HUES64 (cell line): ENCODE measurements around the gene GNAT1.

Experiments used
- H3K27ac ChIP-seq: 2 replicates; pipeline ENCODE4 v1.7.0; 2013; ENCODE audit warnings: low read depth, low read length, inconsistent platforms
- H3K27me3 ChIP-seq: 2 replicates; pipeline ENCODE4 v1.6.1; 2013; ENCODE audit warnings: mild to moderate bottlenecking, low read length; ENCODE audit not compliant: insufficient read depth
- H3K36me3 ChIP-seq: 2 replicates; pipeline ENCODE4 v1.6.1; 2013; ENCODE audit warnings: mild to moderate bottlenecking, low read length; ENCODE audit not compliant: insufficient read depth
- H3K4me1 ChIP-seq: 2 replicates; pipeline ENCODE4 v1.6.1; 2013; ENCODE audit warnings: mild to moderate bottlenecking, low read length, moderate library complexity; ENCODE audit not compliant: insufficient read depth
- H3K4me3 ChIP-seq: 2 replicates; pipeline ENCODE4 v1.5.1; 2013; ENCODE audit warnings: mild to moderate bottlenecking, low read length, moderate library complexity
- H3K9ac ChIP-seq: 2 replicates; pipeline ENCODE4 v1.6.1; 2013; ENCODE audit warnings: mild to moderate bottlenecking, low read depth, low read length
- H3K9me3 ChIP-seq: 2 replicates; pipeline ENCODE4 v1.6.1; 2013; ENCODE audit warnings: low read depth, low read length; ENCODE audit not compliant: insufficient read depth
- WGBS: fragments of 150-250, 120-280 bp; methylation state at CpG from one replicate; pipeline ENCODE4 v1.1.7; 2013; ENCODE audit warnings: missing lambda C conversion rate; 5-methylcytosine and 5-hydroxymethylcytosine counted together

GNAT1 gene

GRCh38 chr3:50163572-50164455, 27.6 kb upstream of the GNAT1 start:
- no peak overlapping the region for H3K4me3 ChIP-seq
- WGBS: 93% methylated on average over 8 of the region's 8 CpGs
- no peak overlapping the region for H3K9ac ChIP-seq
- no peak overlapping the region for H3K27ac ChIP-seq
- H3K9me3 ChIP-seq: no peaks in the 10 kb centered on the region
- peaks cover 45% of the 10 kb centered on the region for H3K36me3 ChIP-seq
- H3K27me3 ChIP-seq: no peaks in the 10 kb centered on the region
- H3K4me1 ChIP-seq: peaks cover 30% of the 10 kb centered on the region

- Histone ChIP-seq H3K9ac (no peak overlapping the region), H3K27ac (no peak overlapping the region)
Measured at GRCh38 chr3:50164481-50164880, 26.9 kb upstream of the GNAT1 start.

GRCh38 chr3:50164984-50165909, 26.2 kb upstream of the GNAT1 start:
- peaks cover 32% of the 10 kb centered on the region for H3K36me3 ChIP-seq
- no peaks in the 10 kb centered on the region for H3K27me3 ChIP-seq
- no peaks in the 10 kb centered on the region for H3K9me3 ChIP-seq
- H3K27ac ChIP-seq: 0 out of 2 replicates have a peak overlapping the region, but pooled peaks have one; percentile 24
- H3K4me1 ChIP-seq: peaks cover 23% of the 10 kb centered on the region
- H3K4me3 ChIP-seq: no peak overlapping the region
- 70% methylated on average over 7 of the region's 7 CpGs for WGBS
- no peak overlapping the region for H3K9ac ChIP-seq

More at GRCh38 chr3:50164481-50164880, 26.9 kb upstream of the GNAT1 start:
- H3K9me3 ChIP-seq: no peaks in the 10 kb centered on the region
- no peak overlapping the region for H3K4me3 ChIP-seq
- no peaks in the 10 kb centered on the region for H3K27me3 ChIP-seq
- peaks cover 25% of the 10 kb centered on the region for H3K4me1 ChIP-seq
- peaks cover 39% of the 10 kb centered on the region for H3K36me3 ChIP-seq
- WGBS: 75% methylated on average over 1 of the region's 1 CpG

- 51% methylated on average over 15 of the region's 15 CpGs for WGBS
- Histone ChIP-seq H3K4me3 (no peak overlapping the region), H3K27me3 (no peaks in the 10 kb centered on the region), H3K9me3 (no peaks in the 10 kb centered on the region), H3K9ac (no peak overlapping the region), H3K27ac (peak overlapping the region; percentile 33; the same call in 1 of the 2 replicates), H3K4me1 (peaks cover 23% of the 10 kb centered on the region), H3K36me3 (peaks cover 24% of the 10 kb centered on the region)
Measured at GRCh38 chr3:50165910-50166538, 25.4 kb upstream of the GNAT1 start.

- Histone ChIP-seq H3K27ac (peak overlapping the region; percentile 28; the same call in 1 of the 2 replicates), H3K4me3 (no peak overlapping the region), H3K9ac (no peak overlapping the region), H3K4me1 (peaks cover 23% of the 10 kb centered on the region), H3K9me3 (no peaks in the 10 kb centered on the region), H3K27me3 (no peaks in the 10 kb centered on the region), H3K36me3 (peaks cover 18% of the 10 kb centered on the region)
- WGBS: 57% methylated on average over 6 of the region's 6 CpGs
Measured at GRCh38 chr3:50166620-50167019, 24.8 kb upstream of the GNAT1 start.

- Histone ChIP-seq H3K4me3 (no peak overlapping the region), H3K9me3 (no peaks in the 10 kb centered on the region), H3K27me3 (no peaks in the 10 kb centered on the region), H3K9ac (no peak overlapping the region), H3K4me1 (peaks cover 23% of the 10 kb centered on the region), H3K27ac (peak overlapping the region; percentile 28), H3K36me3 (peaks cover 12% of the 10 kb centered on the region; the same call in 1 of the 2 replicates)
- 76% methylated on average over 16 of the region's 16 CpGs for WGBS
Measured at GRCh38 chr3:50167069-50167840, 24.2 kb upstream of the GNAT1 start.

- Histone ChIP-seq H3K27ac (no peak overlapping the region), H3K27me3 (no peaks in the 10 kb centered on the region), H3K9me3 (no peaks in the 10 kb centered on the region), H3K9ac (no peak overlapping the region), H3K4me3 (no peak overlapping the region), H3K36me3 (peaks cover 6% of the 10 kb centered on the region; the same call in 1 of the 2 replicates), H3K4me1 (peaks cover 23% of the 10 kb centered on the region)
- WGBS: 66% methylated on average over 7 of the region's 7 CpGs
Measured at GRCh38 chr3:50167841-50168209, 23.6 kb upstream of the GNAT1 start.

GRCh38 chr3:50168388-50168787, 23.0 kb upstream of the GNAT1 start:
- Histone ChIP-seq H3K9me3 (no peaks in the 10 kb centered on the region), H3K36me3 (peaks cover under 1% of the 10 kb centered on the region; the same call in 1 of the 2 replicates), H3K4me1 (peaks cover 23% of the 10 kb centered on the region), H3K27me3 (no peaks in the 10 kb centered on the region), H3K4me3 (no peak overlapping the region), H3K9ac (no peak overlapping the region), H3K27ac (no peak overlapping the region)
- 85% methylated on average over 9 of the region's 9 CpGs for WGBS

GRCh38 chr3:50168791-50169190, 22.6 kb upstream of the GNAT1 start:
- 92% methylated on average over 6 of the region's 6 CpGs for WGBS
- Histone ChIP-seq H3K9me3 (no peaks in the 10 kb centered on the region), H3K27ac (no peak overlapping the region), H3K4me1 (peaks cover 23% of the 10 kb centered on the region), H3K36me3 (no peaks in the 10 kb centered on the region; the same call in 1 of the 2 replicates), H3K9ac (no peak overlapping the region), H3K27me3 (no peaks in the 10 kb centered on the region), H3K4me3 (no peak overlapping the region)

- Histone ChIP-seq H3K27me3 (no peaks in the 10 kb centered on the region), H3K36me3 (peaks cover 1% of the 10 kb centered on the region; the same call in 1 of the 2 replicates), H3K9me3 (no peaks in the 10 kb centered on the region), H3K27ac (no peak overlapping the region), H3K4me1 (peaks cover 23% of the 10 kb centered on the region), H3K9ac (no peak overlapping the region), H3K4me3 (no peak overlapping the region)
- WGBS: 92% methylated on average over 9 of the region's 11 CpGs
Measured at GRCh38 chr3:50169232-50169832, 22.1 kb upstream of the GNAT1 start.
